ENCODE results near the gene KEAP1. TPM values are rescaled to one million over a fixed set of nuclear protein-coding genes. Genes with fewer than 3 reads are reported as not detected.

Gene KEAP1
- total and polyA plus RNA-seq, 2 of the 13 experiments (the other 11 are each of a cell fraction or from before 2014, with no cell fraction given): 56.7 to 72.9 TPM

DNA sequence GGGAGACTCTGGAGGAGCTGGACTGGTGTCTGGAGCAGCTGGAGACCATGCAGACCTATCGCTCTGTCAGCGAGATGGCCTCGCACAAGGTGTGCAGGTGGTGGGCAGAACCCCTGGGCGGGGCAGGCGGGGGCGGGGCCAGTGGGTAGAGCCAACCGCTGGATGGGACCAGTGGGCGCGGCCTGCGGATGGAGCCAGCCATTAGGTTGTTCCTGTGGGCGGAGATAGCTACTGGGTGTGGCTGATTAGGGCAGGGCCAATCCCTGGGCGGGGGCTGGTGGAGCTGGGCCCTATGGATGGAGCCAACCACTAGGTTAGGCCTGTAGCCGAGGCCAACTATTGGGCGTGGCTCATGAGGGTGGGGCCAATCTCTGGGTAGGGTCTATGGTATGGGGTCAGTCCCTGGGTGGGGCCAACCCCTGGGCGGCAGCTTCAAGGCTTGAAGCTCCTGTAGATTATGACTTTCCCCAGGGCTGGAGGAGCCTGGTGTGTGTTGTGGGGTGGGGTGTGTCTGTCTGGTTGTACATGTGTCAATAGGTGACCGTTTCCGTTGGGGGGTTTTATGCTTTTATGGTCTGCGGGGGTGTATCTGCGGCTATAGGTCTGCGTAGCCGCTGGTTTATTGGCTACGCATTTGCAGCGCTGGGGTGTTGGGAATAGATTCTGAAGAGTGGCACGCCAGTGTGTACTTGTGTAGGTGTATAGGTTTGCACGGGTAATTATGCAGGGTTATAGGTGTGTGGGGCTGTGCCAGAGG, 52.1 kb downstream of the KEAP1 start:
- no peak for TF ChIP-seq STAG1 (CRISPR knock-in tag; IDR thresholded peaks at IDR 0.05)
- no peak for TF ChIP-seq ZNF329 (CRISPR knock-in tag; IDR thresholded peaks at IDR 0.05; ENCODE audit: low read depth)
- no peak for TF ChIP-seq ZSCAN22 (CRISPR knock-in tag; IDR thresholded peaks at IDR 0.05)
- TF ChIP-seq YY1 (IDR thresholded peaks at IDR 0.05; ENCODE audit: insufficient read depth, insufficient replicate concordance, low read depth, low read length): no peak
- TF ChIP-seq ZNF558 (CRISPR knock-in tag; IDR thresholded peaks at IDR 0.05; ENCODE audit: borderline replicate concordance): no peak
- TF ChIP-seq ZNF432 (CRISPR knock-in tag; IDR thresholded peaks at IDR 0.05; ENCODE audit: borderline replicate concordance): no peak
- TF ChIP-seq GABPA (IDR thresholded peaks at IDR 0.05; ENCODE audit: low read depth, low read length): no peak
- TF ChIP-seq GABPA (CRISPR knock-in tag; IDR thresholded peaks at IDR 0.05; ENCODE audit: low read depth): no peak
- FAIRE-seq: no peak
- WGBS (ENCODE audit: low lambda C conversion rate): 94% methylated on average over 10 of the region's 25 CpGs
- Histone ChIP-seq H3K36me3 (replicated peaks in 1 of 2; ENCODE audit: control insufficient read depth in 1 of 2, insufficient read depth in 2 of 2, low read length in 2 of 2) (no peaks in the 10 kb centered on the region; a peak in 1 of 5 replicates), H3K4me2 (ENCODE audit: low read depth, low read length) (no peak overlapping the region), H3K4me1 (ENCODE audit: insufficient read depth, low read length) (no peaks in the 10 kb centered on the region), H3K27me3 (ENCODE audit: control insufficient read depth in 1 of 2, insufficient read depth in 2 of 2, low read length in 2 of 2) (no peaks in the 10 kb centered on the region), H3K9ac (ENCODE audit: insufficient read depth, low read depth, low read length) (no peak overlapping the region), H3K4me3 (replicated peaks in 1 of 3; ENCODE audit: insufficient read depth in 1 of 3, low read depth in 2 of 3, low read length in 3 of 3) (no peak overlapping the region), H3K27ac (ENCODE audit: extremely low read length, insufficient read depth, low read length) (no peak overlapping the region), H3K79me2 (ENCODE audit: insufficient read depth, low read length) (no peaks in the 10 kb centered on the region), H2AFZ (ENCODE audit: low read length) (no peak overlapping the region), H4K20me1 (ENCODE audit: insufficient read depth, low read length) (no peaks in the 10 kb centered on the region), H3K9me3 (ENCODE audit: low read length) (no peaks in the 10 kb centered on the region)
- BruUV-seq (replicated peaks): no TSS peak
- no peak for DNase-seq (ENCODE audit: low spot score)
- in situ Hi-C loops (cut with HindIII; ENCODE audit: extremely low pct_ligation_motif_present, low pct_unique_long_range_greater_than_20kb): no loop called here
- intact Hi-C loops (cut with micrococcal nuclease; ENCODE audit: unreplicated experiment): no loop called here
- peak; percentile 38; the same call in 2 of the 3 replicates for ATAC-seq
- CTCF ChIA-PET (ENCODE audit: low intra/inter-chr PET ratio, low total read pairs): no interaction called here
- POLR2A ChIA-PET: no interaction called here

GRCh38 chr19:10450191-10450852, 52.8 kb downstream of the KEAP1 start:
- no peaks in the 10 kb centered on the region for H3K4me1 ChIP-seq (ENCODE audit: insufficient read depth, low read length)
- intact Hi-C loops (cut with micrococcal nuclease; ENCODE audit: unreplicated experiment) (no loop called here), in situ Hi-C loops (cut with HindIII; ENCODE audit: extremely low pct_ligation_motif_present, low pct_unique_long_range_greater_than_20kb) (no loop called here)
- H3K4me2 ChIP-seq (ENCODE audit: low read depth, low read length): no peak overlapping the region
- ChIA-PET CTCF (ENCODE audit: low intra/inter-chr PET ratio, low total read pairs) (no interaction called here), POLR2A (no interaction called here)
- H4K20me1 ChIP-seq (ENCODE audit: insufficient read depth, low read length): no peaks in the 10 kb centered on the region
- H3K9me3 ChIP-seq (ENCODE audit: low read length): no peaks in the 10 kb centered on the region
- no peak overlapping the region for H3K9ac ChIP-seq (ENCODE audit: insufficient read depth, low read depth, low read length)
- H3K27me3 ChIP-seq (ENCODE audit: control insufficient read depth in 1 of 2, insufficient read depth in 2 of 2, low read length in 2 of 2): no peaks in the 10 kb centered on the region
- H3K4me3 ChIP-seq (replicated peaks in 1 of 3; ENCODE audit: insufficient read depth in 1 of 3, low read depth in 2 of 3, low read length in 3 of 3): no peak overlapping the region
- FAIRE-seq (no peak), DNase-seq (ENCODE audit: low spot score) (no peak), ATAC-seq (no peak)
- no peak overlapping the region for H2AFZ ChIP-seq (ENCODE audit: low read length)
- BruUV-seq (replicated peaks): no TSS peak
- no peaks in the 10 kb centered on the region for H3K79me2 ChIP-seq (ENCODE audit: insufficient read depth, low read length)
- H3K36me3 ChIP-seq (replicated peaks in 1 of 2; ENCODE audit: control insufficient read depth in 1 of 2, insufficient read depth in 2 of 2, low read length in 2 of 2): no peaks in the 10 kb centered on the region; a peak in 1 of 5 replicates
- WGBS (ENCODE audit: low lambda C conversion rate): 97% methylated on average over 13 of the region's 14 CpGs
- H3K27ac ChIP-seq (ENCODE audit: extremely low read length, insufficient read depth, low read length): no peak overlapping the region
- TF ChIP-seq SMC3 (IDR thresholded peaks at IDR 0.05; ENCODE audit: low read length) (no peak), U2AF1 (optimal IDR thresholded peaks at IDR 0.05; ENCODE audit: low read depth, low read length) (no peak), PRPF4 (IDR thresholded peaks at IDR 0.05; ENCODE audit: low read depth, low read length, poor library complexity, severe bottlenecking) (no peak), ZBTB14 (CRISPR knock-in tag; IDR thresholded peaks at IDR 0.05) (no peak), RELA (CRISPR knock-in tag; IDR thresholded peaks at IDR 0.05) (no peak), ATF4 (CRISPR knock-in tag; IDR thresholded peaks at IDR 0.05) (no peak), ZNF44 (CRISPR knock-in tag; IDR thresholded peaks at IDR 0.05) (no peak)

All from HepG2 (cell line).